Measurements from ENCODE around the gene ACTG1.

Gene ACTG1

DNA sequence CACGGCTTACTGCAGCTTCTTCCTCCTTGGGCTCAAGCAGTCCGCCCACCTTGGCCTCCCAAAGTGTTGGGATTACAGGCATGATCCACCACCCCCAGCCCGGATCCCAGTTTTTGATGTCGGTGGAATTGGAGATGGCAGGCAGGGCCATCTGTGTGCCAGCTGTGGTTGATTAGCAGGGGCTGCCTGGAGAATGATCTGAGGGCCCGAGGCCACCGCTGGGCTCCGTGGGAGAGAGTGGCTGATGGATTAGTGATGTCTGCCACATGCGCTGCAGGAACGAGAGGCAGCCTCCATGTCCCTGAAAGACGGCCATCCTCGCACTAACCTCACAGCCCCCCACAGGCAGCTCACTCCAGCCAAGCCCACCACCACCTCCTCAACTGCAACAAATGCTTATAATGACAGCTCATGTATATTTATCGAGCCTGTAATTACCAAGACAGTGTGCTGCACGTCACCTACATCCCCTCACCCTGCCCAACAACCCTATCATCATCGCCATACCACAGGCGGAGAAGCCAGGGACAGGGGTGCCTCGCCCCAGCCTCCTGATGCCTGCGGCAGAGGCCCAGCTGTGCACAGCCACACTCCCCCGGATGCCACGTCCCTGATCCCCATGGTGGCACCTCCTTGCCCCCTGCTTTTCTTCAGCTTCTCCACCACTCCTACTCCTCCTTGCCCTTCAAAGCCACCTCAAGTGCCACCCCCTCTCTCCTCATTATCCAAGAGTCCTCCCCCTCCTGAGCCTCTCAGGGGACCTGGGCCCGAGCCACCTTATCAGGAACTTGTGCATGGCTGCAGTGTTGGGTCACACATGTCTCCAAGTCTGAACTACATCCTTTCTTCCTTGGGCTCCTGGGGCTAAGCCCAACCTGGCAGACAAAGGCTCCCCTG, 33.2 kb downstream of the ACTG1 start:
- DNase-seq, result peak; percentile 58

DNA sequence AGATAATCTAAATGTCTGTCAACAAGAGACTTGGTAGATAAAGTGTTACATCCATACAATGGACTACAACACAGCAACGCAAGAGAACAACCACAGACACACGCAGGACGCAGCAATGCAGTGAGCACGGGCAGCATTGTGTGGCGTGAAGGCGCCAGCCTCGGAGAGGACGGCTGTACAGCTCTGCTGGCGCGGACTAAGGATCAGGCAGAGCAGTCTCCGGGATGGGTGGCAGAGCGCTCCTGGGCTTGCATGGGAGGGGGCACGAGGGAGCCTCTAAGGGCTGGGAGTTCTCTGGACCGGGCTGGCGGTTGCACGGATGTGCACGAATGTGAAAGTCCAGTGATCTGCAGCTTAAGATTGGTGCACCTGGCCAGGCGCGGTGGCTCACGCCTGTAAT, 34.5 kb downstream of the ACTG1 start:
- DNase-seq, result no peak

DNA sequence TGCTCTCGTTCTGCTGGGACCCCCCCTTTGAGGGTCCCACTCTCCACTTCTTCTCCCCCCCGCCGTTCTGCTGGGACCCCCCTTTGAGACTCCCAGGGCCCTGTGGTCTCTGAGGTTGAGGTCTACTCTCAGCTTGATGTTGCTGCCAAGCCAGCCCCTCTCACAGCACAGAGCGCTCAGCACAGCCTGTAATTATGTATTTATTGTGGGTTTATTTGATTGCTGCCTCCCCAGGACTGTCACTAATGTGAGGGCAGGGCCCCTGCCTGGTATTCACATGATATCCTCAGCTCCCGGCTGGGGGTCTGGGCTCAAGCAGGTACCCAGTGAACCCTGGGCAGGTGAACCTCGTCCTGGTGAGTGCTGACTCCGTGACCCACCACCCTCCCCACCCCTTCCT, 35.4 kb downstream of the ACTG1 start:
- no peak for DNase-seq

DNA sequence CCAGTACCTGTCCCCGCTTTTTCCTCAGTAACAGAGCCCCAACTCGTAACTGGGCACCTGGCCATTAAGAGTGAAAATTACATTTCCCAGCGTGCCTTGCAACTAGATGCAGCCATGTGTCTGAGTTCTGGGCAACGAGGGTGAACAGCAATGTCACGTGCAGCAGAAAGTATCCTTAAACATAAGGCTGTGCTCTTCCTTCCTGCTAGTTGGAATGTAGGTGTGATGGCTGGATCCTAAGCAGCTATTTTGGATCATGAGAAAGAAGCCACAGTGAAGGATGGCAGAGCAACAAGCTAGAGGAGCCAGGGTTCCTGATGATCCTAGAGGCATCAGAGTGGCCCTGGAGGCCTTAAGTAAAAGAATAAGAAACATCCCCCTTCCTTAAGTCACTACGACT, 36.0 kb downstream of the ACTG1 start:
- no peak for DNase-seq

DNA sequence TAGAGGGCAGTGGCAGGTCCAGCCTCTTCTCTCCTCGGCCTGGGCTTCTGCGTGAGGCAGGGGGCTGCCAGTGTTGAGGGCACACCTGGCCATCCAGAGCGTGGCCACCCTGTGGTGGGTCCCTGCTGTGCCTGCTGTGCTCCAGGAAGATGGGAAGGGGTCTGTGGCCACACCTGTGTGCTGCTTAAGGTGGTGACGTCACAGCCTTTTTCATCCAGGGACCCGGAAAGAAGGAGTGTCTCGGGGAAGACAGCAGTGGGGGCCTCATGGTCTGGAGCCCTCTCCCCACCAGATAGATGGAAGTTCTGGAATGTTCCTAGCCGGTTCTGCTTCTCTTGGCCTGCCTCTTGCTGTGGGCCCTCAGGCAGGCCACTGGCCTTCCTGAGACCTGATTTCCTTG, 36.5 kb downstream of the ACTG1 start:
- DNase-seq, result no peak

DNA sequence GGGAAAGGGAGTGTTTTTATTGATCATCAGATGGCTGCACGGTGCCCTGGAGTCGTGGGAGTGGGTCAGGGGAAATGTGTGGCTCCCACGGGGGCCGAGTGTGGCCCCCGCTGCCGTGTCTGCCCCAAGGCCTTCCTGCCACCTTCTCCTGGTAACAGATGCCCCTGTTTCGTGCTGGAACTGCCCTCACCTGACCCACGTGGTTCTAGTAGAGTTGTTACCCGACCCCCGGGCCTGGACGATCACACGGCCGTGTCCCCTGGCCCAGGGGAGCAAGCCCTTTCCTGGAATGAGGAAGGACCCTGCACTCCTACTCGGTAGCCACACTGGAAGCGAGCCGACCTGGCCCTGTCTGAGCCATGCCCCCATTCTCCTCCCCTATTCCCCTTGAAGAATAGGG, 37.6 kb downstream of the ACTG1 start:
- no peak for DNase-seq

DNA sequence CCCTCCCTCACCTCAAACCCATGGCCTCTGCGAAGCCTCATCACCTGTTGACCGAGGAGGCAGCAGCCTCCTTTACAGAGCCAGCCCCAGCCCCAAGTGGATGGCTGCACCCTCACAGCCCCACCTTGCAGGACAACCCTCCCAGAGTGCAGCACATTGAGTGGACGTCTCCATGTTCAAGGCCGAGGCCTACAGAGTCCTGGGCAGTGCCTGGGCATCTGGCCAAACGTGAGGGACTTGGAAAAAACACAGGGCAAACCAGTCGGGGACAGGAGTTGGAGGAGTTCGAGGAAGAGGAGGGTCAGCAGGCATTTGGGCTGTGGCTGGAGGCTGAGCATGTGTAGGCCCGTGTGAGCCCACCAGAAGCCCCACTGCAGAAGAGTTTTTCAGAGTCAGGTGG, 39.6 kb downstream of the ACTG1 start:
- DNase-seq, result no peak

DNA sequence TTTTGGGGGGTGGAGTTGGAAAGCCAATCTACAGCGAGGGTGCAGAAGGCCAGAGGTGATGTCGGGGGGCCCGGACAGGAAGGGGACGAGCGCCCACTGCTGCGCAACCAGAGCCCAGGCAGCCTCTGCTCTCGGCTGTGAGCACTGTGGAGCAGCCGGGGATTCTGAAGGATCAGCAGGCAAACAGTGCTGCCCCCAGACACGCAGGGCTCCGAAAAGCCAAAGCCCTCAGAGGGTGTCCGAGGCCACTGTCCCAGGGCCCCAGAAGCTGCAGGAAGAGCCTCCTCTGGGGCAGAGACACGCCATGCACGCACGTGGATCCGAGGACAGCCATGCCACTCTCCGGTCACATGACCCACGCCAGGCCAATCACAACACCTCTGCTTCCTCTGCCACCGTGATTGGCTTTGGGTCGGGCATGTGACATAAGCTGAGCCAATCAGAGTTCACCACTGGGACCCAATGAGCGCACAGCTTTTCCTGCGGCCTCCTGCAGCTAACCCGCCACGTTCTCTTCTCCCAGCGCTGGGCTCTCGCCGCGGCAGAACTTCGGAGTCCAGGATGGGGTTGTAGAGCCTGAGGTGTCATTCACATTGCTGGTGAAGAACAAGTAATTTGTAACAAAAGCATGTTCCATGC, 40.7 kb downstream of the ACTG1 start:
- peak; percentile 82 for DNase-seq

DNA sequence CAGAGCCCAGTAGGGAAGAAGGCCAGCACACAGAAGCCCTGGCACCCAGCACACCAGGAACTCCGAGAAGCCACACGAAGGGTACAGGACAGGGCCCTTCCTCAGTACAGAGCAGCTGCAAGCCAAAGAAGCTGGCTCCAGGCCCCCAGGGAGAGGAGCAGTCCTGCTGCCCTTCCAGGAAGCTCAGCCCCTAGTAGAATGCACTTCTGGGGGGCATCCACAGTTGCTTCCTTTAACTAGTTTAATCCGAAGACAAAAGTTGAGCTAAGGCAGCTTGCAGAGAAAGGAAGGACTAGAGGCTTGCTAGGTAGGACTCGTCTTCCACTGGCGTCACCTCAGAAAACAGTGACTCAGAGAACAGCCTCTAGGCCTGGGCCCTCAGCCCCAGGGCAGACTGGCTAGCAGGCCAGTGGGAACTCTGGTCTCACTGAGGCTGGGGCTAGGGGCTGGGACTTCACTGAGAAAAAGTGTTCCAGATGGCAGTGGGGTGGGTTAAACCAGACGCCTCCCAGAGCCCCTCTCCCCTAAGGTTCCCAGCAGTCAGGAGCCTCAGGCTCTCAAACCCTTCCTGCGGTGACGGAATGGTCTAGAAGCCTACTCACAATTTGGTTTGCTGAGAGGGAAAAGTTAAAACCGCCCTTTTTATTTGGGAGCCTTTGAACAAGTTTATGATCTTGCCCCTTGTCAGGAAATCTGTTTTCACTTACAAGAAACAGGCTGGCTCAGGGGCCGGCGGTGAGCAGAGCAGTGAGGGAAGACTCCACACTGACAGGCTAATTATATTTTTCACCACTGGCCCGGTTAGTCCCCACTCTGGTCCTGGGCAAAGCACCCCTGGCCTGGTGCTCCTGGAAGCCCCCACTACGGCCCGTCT, 41.4 kb downstream of the ACTG1 start:
- DNase-seq, result no peak

DNA sequence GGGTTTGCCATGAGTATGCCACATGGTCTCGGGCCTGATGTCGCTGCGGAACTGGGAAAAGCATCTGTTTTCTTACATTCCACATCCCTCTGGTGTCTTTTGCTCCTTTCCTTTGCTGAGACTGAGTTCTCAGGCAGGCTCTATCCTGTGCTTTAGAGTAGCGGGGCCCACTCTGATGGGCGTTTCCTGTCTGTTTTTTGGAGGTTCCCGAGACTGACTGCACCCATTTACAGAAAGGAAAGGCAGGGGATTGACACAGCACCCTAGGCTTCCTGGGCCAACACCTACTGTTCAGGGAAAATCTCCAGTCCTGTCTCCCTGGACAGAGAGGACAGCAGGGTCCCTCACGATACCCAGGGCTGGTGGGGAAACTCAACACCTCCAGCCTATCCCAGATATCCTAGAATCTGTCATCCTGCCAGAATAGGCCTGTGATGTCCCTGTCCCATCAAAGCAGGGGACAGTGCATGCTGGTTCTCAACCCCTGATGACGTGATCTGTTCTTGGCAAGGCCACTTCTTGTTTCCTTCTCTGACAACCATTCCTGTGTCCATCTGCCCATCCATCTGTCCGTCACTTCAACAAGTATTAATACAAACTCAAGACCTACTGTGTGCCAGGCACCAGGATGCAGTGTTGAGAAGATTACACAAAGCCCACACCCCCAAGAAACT, 42.2 kb downstream of the ACTG1 start:
- DNase-seq, result no peak

DNA sequence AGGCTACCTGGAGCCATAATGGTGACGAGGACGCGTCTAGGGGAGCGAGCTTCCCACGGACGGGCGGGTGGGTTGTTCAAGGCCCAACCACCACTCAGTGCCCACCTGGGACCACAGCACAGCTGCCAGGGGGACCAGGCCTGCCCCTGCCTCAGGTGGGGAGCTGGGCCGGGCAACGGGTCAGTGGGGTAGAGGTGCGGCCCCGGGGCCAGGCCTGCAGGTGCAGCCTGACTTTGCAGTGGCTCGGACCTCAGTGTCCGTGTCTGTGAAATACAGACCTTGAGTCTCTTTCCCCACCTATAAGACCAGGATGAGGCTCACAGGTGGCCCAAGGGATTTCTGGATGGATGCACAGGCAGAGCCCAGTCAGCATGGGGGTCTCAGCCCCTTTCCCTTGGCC, 43.3 kb downstream of the ACTG1 start:
- no peak for DNase-seq

DNA sequence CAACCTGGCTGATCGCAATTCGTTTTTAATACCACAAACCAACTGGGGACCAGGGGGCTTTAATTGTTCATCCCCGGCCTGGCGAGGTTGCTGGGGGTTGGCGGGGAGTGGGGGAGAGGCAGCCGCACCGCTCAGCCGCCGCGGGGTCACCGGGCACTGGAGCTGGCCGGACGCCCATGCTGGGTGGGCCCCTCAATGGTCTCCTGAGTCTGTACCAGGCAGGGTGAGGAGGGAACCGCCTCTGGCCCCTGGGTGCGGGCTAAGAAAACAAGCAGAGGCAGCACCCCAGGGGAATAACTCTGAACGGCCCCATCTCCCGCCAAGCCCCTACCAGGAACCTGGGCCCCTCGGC, 43.9 kb downstream of the ACTG1 start:
- DNase-seq, result no peak

DNA sequence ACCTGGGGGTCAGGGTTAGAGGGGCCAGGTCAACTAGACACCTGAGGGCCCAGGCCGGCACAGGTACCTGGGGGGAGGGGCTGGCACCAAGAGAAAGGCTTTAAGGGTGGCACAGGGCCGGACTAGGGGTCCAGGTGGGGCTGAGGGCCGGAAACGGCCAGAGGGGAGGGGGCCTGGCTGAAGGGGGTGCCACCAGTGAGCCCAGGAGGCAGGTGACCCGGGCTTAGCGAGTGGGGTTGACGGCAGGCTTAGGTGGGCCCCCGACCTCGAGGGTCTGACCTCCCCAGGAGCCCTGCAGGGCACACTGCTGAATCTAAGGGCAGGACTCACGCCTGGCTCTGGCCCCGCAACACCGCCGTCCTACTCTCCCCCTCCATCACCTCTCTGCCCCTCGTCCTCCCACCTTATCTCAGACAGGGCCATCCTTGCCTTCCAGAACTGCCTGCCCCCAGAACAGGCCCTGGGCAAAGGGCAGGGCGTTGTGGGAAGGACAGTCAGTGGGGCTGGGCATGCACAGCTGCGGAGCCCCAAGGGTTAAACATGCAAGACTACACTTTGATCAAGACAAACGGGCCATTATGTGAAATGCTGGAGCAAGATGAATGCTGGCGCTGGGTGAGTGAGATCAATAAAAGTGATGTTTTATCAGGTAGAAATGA, 44.4 kb downstream of the ACTG1 start:
- no peak for DNase-seq

DNA sequence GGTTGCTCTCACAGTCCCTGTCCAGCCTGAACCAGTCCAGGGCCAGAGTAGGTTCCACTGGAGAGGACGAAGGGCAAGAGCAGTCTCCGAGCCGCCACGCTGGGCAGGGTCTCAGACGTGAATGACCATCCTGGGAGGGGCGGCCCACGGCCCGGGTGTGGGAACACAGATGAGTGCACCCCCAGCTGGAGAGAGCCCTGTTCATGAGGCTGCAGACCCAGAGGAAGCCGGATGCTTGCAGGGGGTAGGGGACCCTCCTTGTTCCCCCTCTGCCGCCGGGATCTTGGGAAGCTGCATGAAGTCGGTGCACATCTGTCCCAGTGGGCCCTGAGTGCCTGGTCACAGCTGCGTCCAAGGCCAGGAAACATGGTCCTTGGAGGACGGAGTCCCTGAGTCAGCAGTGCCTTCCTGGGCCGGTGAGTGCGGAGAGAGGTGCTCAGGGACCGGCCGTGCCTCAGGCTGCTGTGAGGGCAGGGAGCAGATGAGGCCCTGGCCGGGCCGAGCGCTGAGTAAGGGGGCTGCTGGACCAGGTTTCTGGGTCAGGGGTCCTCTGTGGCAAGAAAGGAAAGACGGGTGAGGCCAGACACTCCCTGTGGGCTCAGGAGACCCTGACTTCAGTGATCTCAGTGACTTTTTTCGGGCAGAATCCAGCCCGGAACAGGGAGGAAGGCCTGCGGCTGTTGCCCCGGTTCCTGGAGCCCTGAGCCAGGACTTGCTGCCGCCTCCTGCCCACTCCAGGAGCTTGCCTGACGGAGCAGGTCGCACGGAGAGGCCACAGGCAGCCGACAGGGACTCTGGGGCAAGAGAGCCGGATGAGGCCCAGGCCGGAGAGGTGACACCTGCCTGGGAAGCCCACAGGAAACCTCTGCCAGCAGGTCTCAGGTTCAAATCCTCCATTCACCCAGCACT, 45.8 kb downstream of the ACTG1 start:
- DNase-seq, result no peak

DNA sequence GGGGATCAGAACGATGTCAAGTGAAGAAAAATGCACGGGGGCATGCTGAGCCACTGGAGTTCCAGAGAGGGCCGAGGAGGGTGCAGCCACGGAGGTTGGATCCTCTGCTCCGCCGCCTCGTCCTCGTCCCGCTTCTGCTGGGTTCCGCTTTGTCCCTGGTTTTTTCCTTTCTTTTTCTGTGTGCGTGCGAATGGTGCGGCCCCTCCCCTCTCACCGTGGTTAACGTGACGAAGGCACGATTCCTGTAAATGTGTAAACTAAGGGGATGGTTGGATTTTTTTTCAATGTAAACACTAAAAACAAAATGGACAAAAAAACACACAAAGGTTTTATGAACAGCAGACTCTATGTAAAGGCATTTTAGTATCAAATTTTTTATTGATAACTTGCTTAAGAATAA, 46.7 kb downstream of the ACTG1 start:
- no peak for DNase-seq

DNA sequence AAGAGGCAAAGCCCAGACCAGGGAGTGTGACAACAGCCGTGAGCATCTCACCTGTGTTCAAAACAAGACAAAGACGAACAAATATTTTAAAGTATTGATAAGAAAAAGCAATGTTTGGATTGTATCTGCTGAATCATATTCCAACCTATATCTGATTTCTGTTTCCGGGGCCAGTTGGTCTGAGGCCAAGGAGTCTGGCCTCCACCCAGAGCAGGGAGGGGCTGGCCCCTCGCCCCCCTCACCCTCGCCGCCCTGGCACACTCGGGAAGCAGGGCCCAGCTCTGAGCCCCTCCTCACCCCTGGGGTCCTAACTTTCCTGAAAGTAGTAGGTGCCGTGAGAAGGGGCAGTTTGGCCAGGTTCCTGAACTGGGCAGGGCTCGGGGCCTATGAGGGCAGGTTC, 48.0 kb downstream of the ACTG1 start:
- no peak for DNase-seq

DNA sequence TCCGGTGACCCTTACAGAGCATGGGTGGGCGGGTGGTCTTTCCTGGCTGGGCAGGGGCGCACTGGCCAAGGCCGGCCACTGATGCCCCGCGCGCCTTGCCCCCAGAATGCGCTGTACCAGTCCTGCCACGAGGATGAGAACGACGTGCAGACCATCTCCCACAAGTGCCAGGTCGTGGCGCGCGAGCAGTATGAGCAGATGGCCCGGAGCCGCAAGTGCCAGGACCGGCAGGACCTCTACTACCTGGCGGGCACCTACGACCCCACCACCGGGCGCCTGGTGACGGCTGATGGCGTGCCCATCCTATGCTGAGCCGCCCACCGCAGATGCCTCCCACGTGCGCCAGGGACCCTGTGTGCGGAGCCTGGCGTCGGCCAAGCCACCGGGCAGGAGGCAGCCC, 49.1 kb downstream of the ACTG1 start:
- DNase-seq, result no peak

DNA sequence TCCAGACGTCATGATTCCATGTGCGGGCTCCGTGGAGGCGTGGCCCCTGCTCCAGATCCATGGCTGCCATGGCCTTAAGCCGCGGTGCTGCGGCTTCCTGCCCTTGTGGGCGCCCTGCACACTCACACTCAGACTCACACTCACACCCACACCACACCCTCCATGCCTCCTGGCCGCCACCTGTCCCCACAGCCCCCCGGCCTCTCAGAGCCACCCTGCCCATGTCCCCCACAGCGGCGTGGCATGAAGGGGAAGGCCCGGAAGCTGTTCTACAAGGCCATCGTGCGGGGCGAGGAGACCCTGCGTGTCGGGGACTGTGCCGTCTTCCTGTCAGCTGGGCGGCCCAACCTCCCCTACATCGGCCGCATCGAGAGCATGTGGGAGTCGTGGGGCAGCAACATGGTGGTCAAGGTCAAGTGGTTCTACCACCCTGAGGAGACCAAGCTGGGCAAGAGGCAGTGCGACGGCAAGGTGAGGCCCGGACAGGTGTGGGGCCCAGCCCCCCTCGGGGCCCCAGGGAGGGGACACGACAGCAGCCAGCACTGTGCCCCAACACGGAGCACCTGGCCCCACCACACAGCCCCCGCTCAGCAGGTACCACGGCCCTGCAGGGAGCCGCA, 50.0 kb downstream of the ACTG1 start:
- no peak for DNase-seq

DNA sequence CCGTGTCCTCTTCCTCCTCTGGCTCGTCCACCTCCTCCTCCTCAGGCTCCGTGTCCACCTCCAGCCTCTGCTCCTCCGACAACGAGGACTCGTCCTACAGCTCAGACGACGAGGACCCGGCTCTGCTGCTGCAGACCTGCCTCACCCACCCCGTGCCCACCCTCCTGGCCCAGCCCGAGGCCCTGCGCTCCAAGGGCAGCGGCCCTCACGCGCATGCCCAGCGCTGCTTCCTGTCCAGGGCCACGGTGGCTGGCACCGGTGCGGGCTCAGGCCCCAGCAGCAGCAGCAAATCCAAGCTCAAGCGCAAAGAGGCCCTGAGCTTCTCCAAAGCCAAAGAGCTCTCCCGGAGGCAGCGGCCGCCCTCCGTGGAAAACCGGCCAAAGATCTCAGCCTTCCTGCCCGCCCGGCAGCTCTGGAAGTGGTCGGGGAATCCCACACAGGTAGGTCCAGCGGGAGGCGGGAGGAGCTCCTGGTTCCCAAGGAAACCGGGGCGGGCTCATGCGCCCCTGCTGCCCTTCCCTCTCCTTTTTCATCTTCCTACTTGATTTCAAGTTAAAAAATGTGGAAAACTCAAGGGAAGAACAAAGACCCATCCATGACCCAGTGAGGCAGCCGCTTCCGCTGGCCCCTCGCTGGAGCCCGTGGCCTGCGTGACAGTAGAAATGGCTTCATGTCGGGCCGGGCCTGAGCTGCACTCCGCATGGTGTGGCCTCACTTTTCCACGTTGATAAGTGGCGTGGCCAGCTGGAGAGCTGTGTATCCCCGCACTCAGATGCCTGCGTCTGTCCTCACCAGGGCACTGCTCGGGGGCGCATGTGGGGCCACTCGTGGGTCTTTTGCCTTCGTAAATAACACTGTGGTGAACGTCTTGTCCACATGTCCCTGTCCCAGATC, 50.7 kb downstream of the ACTG1 start:
- DNase-seq, result no peak
